PFSK-1 (cell line): ENCODE measurements around the gene USP9X.

ENCODE experiments used
- POLR2AphosphoS5 ChIP-seq: IDR thresholded peaks from 2 replicates; pipeline ENCODE4 v1.6.1; 2012; ENCODE audit warnings: low read depth, mild to moderate bottlenecking, control low read depth, low read length, moderate library complexity
- REST ChIP-seq, 2 experiments: IDR thresholded peaks; 2 replicates each; pipeline versions ENCODE4 v1.6.1 to v1.8.0; 2011 to 2012; ENCODE audit warnings: low read depth in 2 of 2, low read length in 2 of 2, control low read depth in 1 of 2, inconsistent platforms in 1 of 2, mild to moderate bottlenecking in 1 of 2, moderate library complexity in 1 of 2; ENCODE audit not compliant: insufficient read depth in 1 of 2
- TAF1 ChIP-seq: IDR thresholded peaks from 2 replicates; pipeline ENCODE4 v1.6.1; 2012; ENCODE audit warnings: low read length, control low read depth, borderline replicate concordance; ENCODE audit not compliant: insufficient read depth

- no peak for TF ChIP-seq POLR2AphosphoS5
- TF ChIP-seq REST (IDR thresholded peaks at IDR 0.05; ENCODE audit: insufficient read depth in 1 of 2, low read depth in 2 of 2, low read length in 2 of 2) = no peak
- TF ChIP-seq TAF1 = no peak
Measured at GRCh38 chrX:41066969-41067368, 18.3 kb upstream of the USP9X start.
